ENCODE data around the gene ADAM33. TPM values are rescaled to one million over a fixed set of nuclear protein-coding genes. Genes with fewer than 3 reads are reported as not detected.

Gene ADAM33
- total and polyA plus RNA-seq, 2 of the 13 experiments (the other 11 are each of a cell fraction or from before 2014, with no cell fraction given) = not detected

GRCh38 chr20:3705970-3706739 is 24.3 kb upstream of the ADAM33 start:
- no TSS peak for BruUV-seq (replicated peaks)
- peak; percentile 18 for ATAC-seq
- CTCF ChIA-PET (ENCODE audit: low intra/inter-chr PET ratio, low total read pairs) = interaction anchor here (2.3 kb wide), 1 partner anchor 30 kb away, joined by 6 read pairs; no protein-coding TSS in a partner anchor
- TF ChIP-seq ZBTB38 (CRISPR knock-in tag; IDR thresholded peaks at IDR 0.05) (no peak), ZFX (CRISPR knock-in tag; IDR thresholded peaks at IDR 0.05; ENCODE audit: low read depth) (peak; percentile 12; the same call in 1 of the 2 replicates), SAFB2 (CRISPR knock-in tag; IDR thresholded peaks at IDR 0.05; ENCODE audit: borderline replicate concordance, low read depth) (no peak), POLR2A (IDR thresholded peaks at IDR 0.05; ENCODE audit: insufficient read depth in 1 of 2, low read depth in 2 of 2, low read length in 2 of 2) (no peak), RARG (CRISPR knock-in tag; IDR thresholded peaks at IDR 0.05; ENCODE audit: low read depth) (no peak), AGO1 (IDR thresholded peaks at IDR 0.05; ENCODE audit: low read depth, low read length, poor library complexity, severe bottlenecking) (no peak), ISL2 (CRISPR knock-in tag; IDR thresholded peaks at IDR 0.05) (no peak), ZNF703 (CRISPR knock-in tag; IDR thresholded peaks at IDR 0.05; ENCODE audit: borderline replicate concordance) (no peak), KDM5B (CRISPR knock-in tag; IDR thresholded peaks at IDR 0.05; ENCODE audit: borderline replicate concordance) (0 out of 2 replicates have a peak, but pooled peaks have one; percentile 18), ZNF800 (CRISPR knock-in tag; IDR thresholded peaks at IDR 0.05) (no peak), ZBTB33 (CRISPR knock-in tag; IDR thresholded peaks at IDR 0.05) (peak; percentile 54; the same call in 1 of the 2 replicates), DZIP1 (CRISPR knock-in tag; IDR thresholded peaks at IDR 0.05) (0 out of 2 replicates have a peak, but pooled peaks have one; percentile 37), MTF2 (CRISPR knock-in tag; IDR thresholded peaks at IDR 0.05; ENCODE audit: borderline replicate concordance) (0 out of 2 replicates have a peak, but pooled peaks have one; percentile 73), CAMTA2 (CRISPR knock-in tag; IDR thresholded peaks at IDR 0.05; ENCODE audit: borderline replicate concordance) (0 out of 2 replicates have a peak, but pooled peaks have one; percentile 5), MED13 (CRISPR knock-in tag; IDR thresholded peaks at IDR 0.05) (no peak)

More at GRCh38 chr20:3705970-3706739, 24.3 kb upstream of the ADAM33 start:
- POLR2A ChIA-PET = interaction anchor here (1.0 kb wide), 1 partner anchor 11 kb away, joined by 3 read pairs; no protein-coding TSS in a partner anchor
- no peak overlapping the region for H3K27ac ChIP-seq (ENCODE audit: extremely low read length, insufficient read depth, low read length)
- H3K27me3 ChIP-seq (ENCODE audit: control insufficient read depth in 1 of 2, insufficient read depth in 2 of 2, low read length in 2 of 2) = peaks cover 11 to 30% of the 10 kb centered on the region in 2 experiments
- no peak for DNase-seq (ENCODE audit: low spot score)
- in situ Hi-C loops (cut with HindIII; ENCODE audit: extremely low pct_ligation_motif_present, low pct_unique_long_range_greater_than_20kb) (no loop called here), intact Hi-C loops (cut with micrococcal nuclease; ENCODE audit: unreplicated experiment) (no loop called here)
- H3K9ac ChIP-seq (ENCODE audit: insufficient read depth, low read depth, low read length) = no peak overlapping the region
- no peaks in the 10 kb centered on the region for H3K9me3 ChIP-seq (ENCODE audit: low read length)
- 46% methylated on average over 31 of the region's 31 CpGs for WGBS (ENCODE audit: low lambda C conversion rate)
- no peaks in the 10 kb centered on the region for H3K79me2 ChIP-seq (ENCODE audit: insufficient read depth, low read length)
- H3K4me2 ChIP-seq (ENCODE audit: low read depth, low read length) = no peak overlapping the region
- H3K4me1 ChIP-seq (ENCODE audit: insufficient read depth, low read length) = peaks cover 12% of the 10 kb centered on the region
- no peak overlapping the region for H3K4me3 ChIP-seq (replicated peaks in 1 of 3; ENCODE audit: insufficient read depth in 1 of 3, low read depth in 2 of 3, low read length in 3 of 3)
- FAIRE-seq = no peak
- no peaks in the 10 kb centered on the region for H3K36me3 ChIP-seq (replicated peaks in 1 of 2; ENCODE audit: control insufficient read depth in 1 of 2, insufficient read depth in 2 of 2, low read length in 2 of 2)
- H2AFZ ChIP-seq (ENCODE audit: low read length) = no peak overlapping the region
- no peaks in the 10 kb centered on the region for H4K20me1 ChIP-seq (ENCODE audit: insufficient read depth, low read length)
